Measurements from ENCODE around the gene CSAD. TPM values are rescaled to one million over a fixed set of nuclear protein-coding genes. Genes with fewer than 3 reads are reported as not detected.

The CSAD gene
- total and polyA plus RNA-seq, 2 of the 13 experiments (the other 11 are each of a cell fraction or from before 2014, with no cell fraction given), result 7.2 to 23.5 TPM

- TF ChIP-seq TEF (CRISPR knock-in tag; IDR thresholded peaks at IDR 0.05) (no peak), CREM (IDR thresholded peaks at IDR 0.05) (no peak), CREM (CRISPR knock-in tag; IDR thresholded peaks at IDR 0.05) (no peak), MAZ (IDR thresholded peaks at IDR 0.05; ENCODE audit: borderline replicate concordance, low read depth, low read length) (no peak), MAZ (CRISPR knock-in tag; IDR thresholded peaks at IDR 0.05; ENCODE audit: low read depth) (peak; percentile 80), MBNL3 (CRISPR knock-in tag; conservative IDR thresholded peaks at IDR 0.05) (no peak), RXRB (CRISPR knock-in tag; IDR thresholded peaks at IDR 0.05; ENCODE audit: borderline replicate concordance) (0 out of 2 replicates have a peak, but pooled peaks have one; percentile 23), MAFK (conservative IDR thresholded peaks at IDR 0.05 in 1 of 2, IDR thresholded peaks at IDR 0.05 in 1 of 2; ENCODE audit: low read length in 2 of 2) (no peak), FOXM1 (CRISPR knock-in tag; IDR thresholded peaks at IDR 0.05) (no peak), NFYC (CRISPR knock-in tag; IDR thresholded peaks at IDR 0.05) (no peak), KDM2A (CRISPR knock-in tag; IDR thresholded peaks at IDR 0.05; ENCODE audit: borderline replicate concordance, low read depth) (peak; percentile 59; the same call in 1 of the 2 replicates), KLF15 (CRISPR knock-in tag; IDR thresholded peaks at IDR 0.05; ENCODE audit: borderline replicate concordance) (no peak), ZNF280D (CRISPR knock-in tag; IDR thresholded peaks at IDR 0.05) (0 out of 2 replicates have a peak, but pooled peaks have one; percentile 26)
- TF ChIP-seq, protein P1, sequence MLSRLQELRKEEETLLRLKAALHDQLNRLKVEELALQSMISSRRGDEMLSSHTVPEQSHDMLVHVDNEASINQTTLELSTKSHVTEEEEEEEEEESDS (CRISPR knock-in tag; IDR thresholded peaks at IDR 0.05; ENCODE audit: borderline replicate concordance), result no peak
- TF ChIP-seq, protein P2, sequence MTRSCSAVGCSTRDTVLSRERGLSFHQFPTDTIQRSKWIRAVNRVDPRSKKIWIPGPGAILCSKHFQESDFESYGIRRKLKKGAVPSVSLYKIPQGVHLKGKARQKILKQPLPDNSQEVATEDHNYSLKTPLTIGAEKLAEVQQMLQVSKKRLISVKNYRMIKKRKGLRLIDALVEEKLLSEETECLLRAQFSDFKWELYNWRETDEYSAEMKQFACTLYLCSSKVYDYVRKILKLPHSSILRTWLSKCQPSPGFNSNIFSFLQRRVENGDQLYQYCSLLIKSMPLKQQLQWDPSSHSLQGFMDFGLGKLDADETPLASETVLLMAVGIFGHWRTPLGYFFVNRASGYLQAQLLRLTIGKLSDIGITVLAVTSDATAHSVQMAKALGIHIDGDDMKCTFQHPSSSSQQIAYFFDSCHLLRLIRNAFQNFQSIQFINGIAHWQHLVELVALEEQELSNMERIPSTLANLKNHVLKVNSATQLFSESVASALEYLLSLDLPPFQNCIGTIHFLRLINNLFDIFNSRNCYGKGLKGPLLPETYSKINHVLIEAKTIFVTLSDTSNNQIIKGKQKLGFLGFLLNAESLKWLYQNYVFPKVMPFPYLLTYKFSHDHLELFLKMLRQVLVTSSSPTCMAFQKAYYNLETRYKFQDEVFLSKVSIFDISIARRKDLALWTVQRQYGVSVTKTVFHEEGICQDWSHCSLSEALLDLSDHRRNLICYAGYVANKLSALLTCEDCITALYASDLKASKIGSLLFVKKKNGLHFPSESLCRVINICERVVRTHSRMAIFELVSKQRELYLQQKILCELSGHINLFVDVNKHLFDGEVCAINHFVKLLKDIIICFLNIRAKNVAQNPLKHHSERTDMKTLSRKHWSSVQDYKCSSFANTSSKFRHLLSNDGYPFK (CRISPR knock-in tag; IDR thresholded peaks at IDR 0.05; ENCODE audit: borderline replicate concordance), result peak; percentile 46; the same call in 1 of the 2 replicates
- TF ChIP-seq, protein P3, sequence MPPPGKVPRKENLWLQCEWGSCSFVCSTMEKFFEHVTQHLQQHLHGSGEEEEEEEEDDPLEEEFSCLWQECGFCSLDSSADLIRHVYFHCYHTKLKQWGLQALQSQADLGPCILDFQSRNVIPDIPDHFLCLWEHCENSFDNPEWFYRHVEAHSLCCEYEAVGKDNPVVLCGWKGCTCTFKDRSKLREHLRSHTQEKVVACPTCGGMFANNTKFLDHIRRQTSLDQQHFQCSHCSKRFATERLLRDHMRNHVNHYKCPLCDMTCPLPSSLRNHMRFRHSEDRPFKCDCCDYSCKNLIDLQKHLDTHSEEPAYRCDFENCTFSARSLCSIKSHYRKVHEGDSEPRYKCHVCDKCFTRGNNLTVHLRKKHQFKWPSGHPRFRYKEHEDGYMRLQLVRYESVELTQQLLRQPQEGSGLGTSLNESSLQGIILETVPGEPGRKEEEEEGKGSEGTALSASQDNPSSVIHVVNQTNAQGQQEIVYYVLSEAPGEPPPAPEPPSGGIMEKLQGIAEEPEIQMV (CRISPR knock-in tag; IDR thresholded peaks at IDR 0.05; ENCODE audit: low read depth), result 0 out of 2 replicates have a peak, but pooled peaks have one; percentile 46
- TF ChIP-seq, protein P4, sequence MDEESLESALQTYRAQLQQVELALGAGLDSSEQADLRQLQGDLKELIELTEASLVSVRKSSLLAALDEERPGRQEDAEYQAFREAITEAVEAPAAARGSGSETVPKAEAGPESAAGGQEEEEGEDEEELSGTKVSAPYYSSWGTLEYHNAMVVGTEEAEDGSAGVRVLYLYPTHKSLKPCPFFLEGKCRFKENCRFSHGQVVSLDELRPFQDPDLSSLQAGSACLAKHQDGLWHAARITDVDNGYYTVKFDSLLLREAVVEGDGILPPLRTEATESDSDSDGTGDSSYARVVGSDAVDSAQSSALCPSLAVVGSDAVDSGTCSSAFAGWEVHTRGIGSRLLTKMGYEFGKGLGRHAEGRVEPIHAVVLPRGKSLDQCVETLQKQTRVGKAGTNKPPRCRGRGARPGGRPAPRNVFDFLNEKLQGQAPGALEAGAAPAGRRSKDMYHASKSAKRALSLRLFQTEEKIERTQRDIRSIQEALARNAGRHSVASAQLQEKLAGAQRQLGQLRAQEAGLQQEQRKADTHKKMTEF (CRISPR knock-in tag; IDR thresholded peaks at IDR 0.05), result no peak
These were observed 32.6 kb upstream of the CSAD start (continued) for GRCh38 chr12:53213348-53213747.

All from HepG2 (cell line).